ENCODE results near the gene PNMA1. TPM values are rescaled to one million over a fixed set of nuclear protein-coding genes. Genes with fewer than 3 reads are reported as not detected.

Gene PNMA1
- total RNA-seq, 1 donor from 2014 or later, result 25.9 TPM

DNA sequence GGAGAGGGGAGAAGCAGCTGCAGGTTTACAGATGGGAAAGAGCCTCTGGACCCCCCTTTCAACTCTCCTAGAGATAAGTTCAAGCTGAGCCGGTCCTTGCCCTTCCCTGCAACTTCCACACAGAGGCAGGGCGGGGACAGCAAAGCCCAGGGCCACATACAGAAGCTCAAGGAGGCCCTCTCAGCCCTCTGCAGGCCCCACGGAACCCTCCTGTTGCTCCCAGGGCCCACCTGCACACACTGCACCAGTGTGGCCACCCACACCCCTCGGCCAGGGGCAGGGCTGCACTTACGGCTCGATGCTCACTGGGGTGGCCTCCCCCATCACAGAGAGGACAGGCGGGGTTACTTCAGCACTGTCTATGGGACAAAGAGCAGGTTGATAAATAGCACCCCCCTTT is 13.0 kb upstream of the PNMA1 start:
- DNase-seq (ENCODE audit: low spot score), result no peak
- no peaks in the 10 kb centered on the region for H3F3A ChIP-seq (ENCODE audit: low read depth)
- H4K20me1 ChIP-seq (ENCODE audit: low read depth), result peaks cover 5% of the 10 kb centered on the region
- H3K4me3 ChIP-seq, result no peak overlapping the region
- peaks cover 10% of the 10 kb centered on the region for H3K4me1 ChIP-seq
- peaks cover 31% of the 10 kb centered on the region for H3K4me1 Mint-ChIP-seq
- H3K27me3 Mint-ChIP-seq (ENCODE audit: insufficient read depth, low read depth), result peaks cover 5% of the 10 kb centered on the region
- no peak overlapping the region for H3K9ac ChIP-seq
- no peaks in the 10 kb centered on the region for H3K36me3 ChIP-seq
- H3K4me3 Mint-ChIP-seq, result no peak overlapping the region
- no peak overlapping the region for H2AFZ ChIP-seq (replicated peaks)
- no peak for TF ChIP-seq EZH2 (IDR thresholded peaks at IDR 0.05)
- TF ChIP-seq EZH2phosphoT487 (IDR thresholded peaks at IDR 0.05), result no peak
- TF ChIP-seq, protein P1, sequence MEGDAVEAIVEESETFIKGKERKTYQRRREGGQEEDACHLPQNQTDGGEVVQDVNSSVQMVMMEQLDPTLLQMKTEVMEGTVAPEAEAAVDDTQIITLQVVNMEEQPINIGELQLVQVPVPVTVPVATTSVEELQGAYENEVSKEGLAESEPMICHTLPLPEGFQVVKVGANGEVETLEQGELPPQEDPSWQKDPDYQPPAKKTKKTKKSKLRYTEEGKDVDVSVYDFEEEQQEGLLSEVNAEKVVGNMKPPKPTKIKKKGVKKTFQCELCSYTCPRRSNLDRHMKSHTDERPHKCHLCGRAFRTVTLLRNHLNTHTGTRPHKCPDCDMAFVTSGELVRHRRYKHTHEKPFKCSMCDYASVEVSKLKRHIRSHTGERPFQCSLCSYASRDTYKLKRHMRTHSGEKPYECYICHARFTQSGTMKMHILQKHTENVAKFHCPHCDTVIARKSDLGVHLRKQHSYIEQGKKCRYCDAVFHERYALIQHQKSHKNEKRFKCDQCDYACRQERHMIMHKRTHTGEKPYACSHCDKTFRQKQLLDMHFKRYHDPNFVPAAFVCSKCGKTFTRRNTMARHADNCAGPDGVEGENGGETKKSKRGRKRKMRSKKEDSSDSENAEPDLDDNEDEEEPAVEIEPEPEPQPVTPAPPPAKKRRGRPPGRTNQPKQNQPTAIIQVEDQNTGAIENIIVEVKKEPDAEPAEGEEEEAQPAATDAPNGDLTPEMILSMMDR (IDR thresholded peaks at IDR 0.05), result no peak
- H3K9me3 ChIP-seq (ENCODE audit: low read depth), result no peaks in the 10 kb centered on the region
- no peak overlapping the region for H3K27ac Mint-ChIP-seq
- H3K27me3 ChIP-seq, result no peaks in the 10 kb centered on the region
- no peak overlapping the region for H3K27ac ChIP-seq
- H3K36me3 Mint-ChIP-seq, result peaks cover 28% of the 10 kb centered on the region
- H3K79me2 ChIP-seq (ENCODE audit: low read depth), result no peaks in the 10 kb centered on the region
- H3K9me3 Mint-ChIP-seq, result no peaks in the 10 kb centered on the region
- H3K4me2 ChIP-seq, result no peak overlapping the region

DNA sequence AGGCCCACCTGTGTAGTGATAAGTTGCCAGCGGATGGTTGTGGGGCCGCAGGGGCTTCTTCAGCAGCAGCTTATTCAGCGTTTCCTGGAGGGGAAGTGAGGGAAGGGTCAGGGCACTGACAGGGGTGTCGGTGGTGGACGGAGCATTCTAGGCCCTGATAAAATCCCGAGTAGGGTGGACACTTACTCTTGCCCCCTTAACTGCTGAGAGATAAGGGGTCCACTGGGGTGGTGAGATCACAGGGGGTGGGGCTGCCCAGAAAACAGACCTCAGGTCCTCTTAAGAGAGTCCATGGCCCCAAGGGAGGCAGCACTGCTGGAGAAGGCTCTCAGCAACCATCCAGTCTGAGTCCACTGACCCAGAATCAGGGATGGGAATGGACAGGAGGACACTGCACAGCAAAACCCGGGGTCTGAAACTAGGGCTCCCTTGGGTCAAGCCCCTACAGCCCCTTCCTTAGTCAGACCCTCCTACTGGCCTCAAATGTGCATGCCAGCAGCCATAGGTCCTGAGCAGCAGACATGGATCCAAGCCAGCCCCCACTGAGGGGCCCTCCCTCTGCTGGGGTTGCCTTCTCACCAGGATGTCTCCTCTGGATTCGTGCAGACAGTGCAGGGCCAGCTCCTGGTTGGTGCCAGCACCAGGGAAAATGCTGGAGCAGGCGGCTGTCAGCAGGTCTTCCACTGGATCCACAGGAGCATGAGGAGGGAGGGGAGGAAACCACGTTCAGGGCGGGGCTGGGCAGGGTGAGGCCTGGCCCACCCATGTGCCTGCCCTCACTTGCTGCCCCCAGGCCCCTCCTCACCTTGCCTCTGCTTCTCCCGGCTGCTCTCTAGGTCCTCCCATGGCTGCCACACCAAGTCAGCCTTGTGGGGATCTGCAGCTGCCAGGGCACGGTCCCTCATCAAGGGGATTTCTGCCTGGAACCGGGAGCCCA is 12.1 kb upstream of the PNMA1 start:
- Histone ChIP-seq H3K4me3 (no peak overlapping the region), H3K4me1 (peaks cover 12% of the 10 kb centered on the region), H4K20me1 (ENCODE audit: low read depth) (peaks cover 5% of the 10 kb centered on the region), H3K79me2 (ENCODE audit: low read depth) (no peaks in the 10 kb centered on the region), H3K9me3 (ENCODE audit: low read depth) (no peaks in the 10 kb centered on the region), H3F3A (ENCODE audit: low read depth) (no peaks in the 10 kb centered on the region), H2AFZ (replicated peaks) (no peak overlapping the region), H3K36me3 (no peaks in the 10 kb centered on the region), H3K27ac (no peak overlapping the region), H3K27me3 (no peaks in the 10 kb centered on the region), H3K9ac (no peak overlapping the region), H3K4me2 (no peak overlapping the region)
- no peaks in the 10 kb centered on the region for H3K9me3 Mint-ChIP-seq
- no peak overlapping the region for H3K4me3 Mint-ChIP-seq
- H3K4me1 Mint-ChIP-seq, result peaks cover 34% of the 10 kb centered on the region
- H3K36me3 Mint-ChIP-seq, result peaks cover 30% of the 10 kb centered on the region
- DNase-seq (ENCODE audit: low spot score), result no peak
- TF ChIP-seq EZH2 (IDR thresholded peaks at IDR 0.05), result no peak
- TF ChIP-seq, protein P1 (IDR thresholded peaks at IDR 0.05), result no peak
- TF ChIP-seq EZH2phosphoT487 (IDR thresholded peaks at IDR 0.05), result no peak
- H3K27me3 Mint-ChIP-seq (ENCODE audit: insufficient read depth, low read depth), result peaks cover 2% of the 10 kb centered on the region
- no peak overlapping the region for H3K27ac Mint-ChIP-seq

DNA sequence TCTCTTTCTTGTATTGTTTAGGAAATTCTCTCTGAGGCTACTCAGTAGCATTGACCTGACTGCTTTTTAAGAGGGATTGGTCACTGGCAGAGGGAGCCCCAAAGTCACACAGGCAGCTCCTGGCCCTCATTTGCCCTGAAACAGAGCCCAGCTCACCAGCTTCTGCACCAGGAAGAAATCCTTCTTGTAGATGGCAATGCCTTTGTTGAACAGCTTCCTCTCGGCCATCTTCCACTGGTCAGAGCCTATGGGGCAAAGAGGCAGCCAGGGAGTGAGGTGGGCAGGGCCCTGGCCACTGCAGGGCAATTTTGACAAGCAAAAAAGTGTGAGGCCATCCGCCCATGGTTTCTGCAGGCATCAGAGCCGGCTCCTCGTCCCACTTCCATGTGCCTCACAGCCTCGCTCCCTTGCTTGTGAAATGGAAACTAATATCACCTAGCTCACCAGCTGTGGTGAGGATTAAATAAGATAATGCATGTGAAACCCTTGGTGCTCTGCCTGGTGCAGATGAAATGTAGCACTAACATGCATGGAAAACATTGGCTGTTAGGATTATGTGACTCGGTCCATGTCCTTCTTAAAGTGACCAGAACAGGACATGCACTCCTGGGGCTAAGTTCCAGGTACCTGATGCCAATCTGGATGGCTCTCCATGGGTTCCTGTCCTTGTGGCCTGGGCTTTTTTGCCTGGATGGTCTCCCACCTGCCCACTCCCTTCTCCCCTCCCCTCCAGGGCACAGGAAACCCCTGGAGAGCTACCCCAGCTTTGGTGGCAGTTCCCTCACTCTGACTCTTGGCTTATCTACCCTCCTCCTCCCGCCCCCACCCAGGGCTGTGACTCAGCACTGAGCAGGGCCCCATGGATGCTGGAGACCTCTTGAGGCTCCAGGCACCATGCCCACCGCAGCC is 11.2 kb upstream of the PNMA1 start:
- H3F3A ChIP-seq (ENCODE audit: low read depth), result no peaks in the 10 kb centered on the region
- TF ChIP-seq, protein P1 (IDR thresholded peaks at IDR 0.05), result no peak
- H3K4me1 ChIP-seq, result peaks cover 17% of the 10 kb centered on the region
- no peak overlapping the region for H3K9ac ChIP-seq
- H3K79me2 ChIP-seq (ENCODE audit: low read depth), result no peaks in the 10 kb centered on the region
- H2AFZ ChIP-seq (replicated peaks), result no peak overlapping the region
- H3K27me3 ChIP-seq, result no peaks in the 10 kb centered on the region
- peaks cover 2% of the 10 kb centered on the region for H3K27me3 Mint-ChIP-seq (ENCODE audit: insufficient read depth, low read depth)
- H3K4me1 Mint-ChIP-seq, result peaks cover 36% of the 10 kb centered on the region
- H3K36me3 ChIP-seq, result no peaks in the 10 kb centered on the region
- no peaks in the 10 kb centered on the region for H3K9me3 Mint-ChIP-seq
- no peak overlapping the region for H3K27ac ChIP-seq
- DNase-seq (ENCODE audit: low spot score), result no peak
- peaks cover 32% of the 10 kb centered on the region for H3K36me3 Mint-ChIP-seq
- no peak overlapping the region for H3K4me3 Mint-ChIP-seq
- no peak overlapping the region for H3K4me3 ChIP-seq
- H4K20me1 ChIP-seq (ENCODE audit: low read depth), result peaks cover 5% of the 10 kb centered on the region
- no peaks in the 10 kb centered on the region for H3K9me3 ChIP-seq (ENCODE audit: low read depth)
- H3K4me2 ChIP-seq, result no peak overlapping the region
- no peak overlapping the region for H3K27ac Mint-ChIP-seq

All from neural progenitor cell (in vitro differentiated cells).